Central memory CD8-positive, alpha-beta T cell (primary cell): ENCODE data around the gene XYLT1.

Source experiments
- ATAC-seq: fragments of 150-1000 bp; cut with Tn5 transposase; replicated peaks from 2 replicates; pipeline ENCODE4 v1.10.0; 2022; ENCODE audit warnings: mild to moderate bottlenecking, moderate FRiP score, moderate number of reproducible peaks; ENCODE audit not compliant: poor library complexity, severe bottlenecking; ENCODE audit errors: extremely low read depth
- DNase-seq, 2 donors: peaks; one replicate each; pipeline ENCODE4 v3.0.0; 2021; ENCODE audit warnings: low spot score in 2 of 2
- H3K27ac Mint-ChIP-seq: one replicate; pipeline ENCODE4 v1.8.0; 2022; ENCODE audit warnings: low read depth, mild to moderate bottlenecking, moderate library complexity, mixed read lengths
- H3K27me3 Mint-ChIP-seq: one replicate; pipeline ENCODE4 v1.8.0; 2022; ENCODE audit warnings: mixed read lengths
- H3K36me3 Mint-ChIP-seq: one replicate; pipeline ENCODE4 v1.8.0; 2022; ENCODE audit warnings: mild to moderate bottlenecking, moderate library complexity, mixed read lengths; ENCODE audit not compliant: insufficient read depth
- H3K4me1 Mint-ChIP-seq: one replicate; pipeline ENCODE4 v1.8.0; 2022; ENCODE audit warnings: mixed read lengths
- H3K4me3 Mint-ChIP-seq: one replicate; pipeline ENCODE4 v1.8.0; 2022; ENCODE audit warnings: mild to moderate bottlenecking, moderate library complexity, mixed read lengths
- H3K9me3 Mint-ChIP-seq: one replicate; pipeline ENCODE4 v1.8.0; 2022; ENCODE audit warnings: mixed read lengths

Gene XYLT1

GRCh38 chr16:17465460-17465859 lies 5.3 kb downstream of the XYLT1 start:
- ATAC-seq = no peak
- peaks cover 23% of the 10 kb centered on the region for H3K36me3 Mint-ChIP-seq

DNA sequence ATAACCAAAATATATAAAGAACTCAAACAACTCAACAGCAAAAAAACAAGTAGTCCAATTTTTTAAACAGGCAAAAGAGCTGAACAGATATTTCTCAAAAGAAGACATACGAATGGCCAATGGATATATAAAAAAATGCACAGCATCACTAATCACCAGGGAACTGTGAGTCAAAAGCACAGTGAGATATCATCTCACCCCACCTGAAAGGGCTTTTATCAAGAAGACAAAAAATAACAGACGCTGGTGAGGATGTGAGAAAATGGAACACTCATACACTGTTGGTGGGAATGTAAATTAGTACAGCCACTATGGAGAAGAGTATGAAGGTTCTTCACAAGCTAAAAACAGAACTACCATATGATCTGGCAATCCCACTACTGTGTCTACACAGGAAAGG lies 7.4 kb downstream of the XYLT1 start:
- Mint-ChIP-seq H3K4me3 (no peak overlapping the region), H3K27me3 (no peaks in the 10 kb centered on the region), H3K4me1 (peaks cover 56% of the 10 kb centered on the region), H3K36me3 (peaks cover 15% of the 10 kb centered on the region), H3K27ac (no peak overlapping the region), H3K9me3 (no peaks in the 10 kb centered on the region)
- no peak for ATAC-seq
- no peak for DNase-seq

More at GRCh38 chr16:17465460-17465859, 5.3 kb downstream of the XYLT1 start:
- Mint-ChIP-seq H3K27ac (no peak overlapping the region), H3K4me3 (no peak overlapping the region), H3K4me1 (peaks cover 67% of the 10 kb centered on the region), H3K9me3 (no peaks in the 10 kb centered on the region), H3K27me3 (no peaks in the 10 kb centered on the region)
- DNase-seq = no peak

DNA sequence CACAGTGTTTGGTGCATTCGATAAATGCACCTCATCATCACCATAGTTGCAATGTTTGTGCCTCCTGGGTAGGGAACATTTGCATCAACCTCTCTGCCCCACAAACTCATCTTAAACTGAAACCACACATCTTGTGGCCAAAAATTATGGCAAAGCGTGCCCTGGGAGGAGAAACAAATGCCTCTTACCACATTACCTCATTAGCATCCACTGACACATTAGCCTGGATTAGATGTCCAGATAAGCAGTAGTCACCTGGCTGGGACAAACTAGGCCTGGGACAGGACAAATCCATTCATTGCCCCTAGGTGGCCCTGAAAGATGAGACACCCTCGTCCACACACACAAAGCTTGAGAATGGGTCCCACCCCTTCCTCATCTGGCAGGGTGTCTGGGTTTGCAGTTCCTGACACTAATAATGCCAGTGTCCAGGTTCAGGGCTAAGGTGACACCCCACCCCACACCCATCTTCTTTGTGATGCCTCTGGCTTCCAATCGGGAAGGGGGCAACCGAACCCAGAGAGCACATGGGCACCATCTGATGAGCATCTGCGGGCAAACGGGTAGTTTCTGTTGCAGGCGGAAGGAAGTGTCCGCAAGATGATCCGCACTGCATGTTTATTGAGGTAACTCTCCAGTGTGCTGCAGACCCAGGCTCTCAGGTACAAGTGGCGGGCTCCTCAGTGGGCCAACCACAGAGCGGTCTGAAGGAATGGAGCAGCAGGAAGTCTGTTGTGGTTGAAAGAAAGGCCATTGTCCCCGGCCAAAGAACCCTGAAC lies 8.6 kb downstream of the XYLT1 start:
- ATAC-seq (peak; percentile 46), DNase-seq (no peak)
- peaks cover 54% of the 10 kb centered on the region for H3K4me1 Mint-ChIP-seq
- H3K36me3 Mint-ChIP-seq = peaks cover 11% of the 10 kb centered on the region
- H3K9me3 Mint-ChIP-seq = no peaks in the 10 kb centered on the region
- no peak overlapping the region for H3K27ac Mint-ChIP-seq
- H3K4me3 Mint-ChIP-seq = peak overlapping the region; percentile 29
- no peaks in the 10 kb centered on the region for H3K27me3 Mint-ChIP-seq

DNA sequence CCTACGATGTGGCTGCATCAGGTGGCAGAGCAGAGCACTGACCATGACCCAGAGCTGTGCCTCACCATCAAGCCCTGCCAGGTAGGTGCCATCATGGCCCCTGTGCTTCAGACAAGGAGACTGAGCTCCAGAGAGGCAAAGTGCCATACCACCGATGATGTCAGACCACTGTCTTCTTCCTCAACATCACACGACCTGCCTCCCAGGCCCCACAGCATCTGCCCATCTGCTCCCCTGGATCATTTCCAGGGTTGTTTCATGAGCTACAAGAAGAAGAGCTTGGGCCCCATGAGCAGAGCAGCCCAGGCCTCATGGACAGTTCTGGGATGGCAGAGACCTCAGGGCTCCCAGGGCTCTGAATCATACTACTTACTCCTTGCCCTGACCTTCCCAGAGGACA lies 9.9 kb downstream of the XYLT1 start:
- Mint-ChIP-seq H3K27ac (peak overlapping the region; percentile 4), H3K9me3 (no peaks in the 10 kb centered on the region), H3K4me1 (peaks cover 42% of the 10 kb centered on the region), H3K36me3 (peaks cover 5% of the 10 kb centered on the region), H3K4me3 (no peak overlapping the region), H3K27me3 (no peaks in the 10 kb centered on the region)
- DNase-seq (no peak), ATAC-seq (no peak)

GRCh38 chr16:17459903-17460521 lies 10.7 kb downstream of the XYLT1 start:
- Mint-ChIP-seq H3K4me3 (no peak overlapping the region), H3K9me3 (no peaks in the 10 kb centered on the region), H3K27ac (no peak overlapping the region), H3K4me1 (peaks cover 35% of the 10 kb centered on the region), H3K36me3 (peaks cover 5% of the 10 kb centered on the region), H3K27me3 (no peaks in the 10 kb centered on the region)
- DNase-seq = no peak
- no peak for ATAC-seq

DNA sequence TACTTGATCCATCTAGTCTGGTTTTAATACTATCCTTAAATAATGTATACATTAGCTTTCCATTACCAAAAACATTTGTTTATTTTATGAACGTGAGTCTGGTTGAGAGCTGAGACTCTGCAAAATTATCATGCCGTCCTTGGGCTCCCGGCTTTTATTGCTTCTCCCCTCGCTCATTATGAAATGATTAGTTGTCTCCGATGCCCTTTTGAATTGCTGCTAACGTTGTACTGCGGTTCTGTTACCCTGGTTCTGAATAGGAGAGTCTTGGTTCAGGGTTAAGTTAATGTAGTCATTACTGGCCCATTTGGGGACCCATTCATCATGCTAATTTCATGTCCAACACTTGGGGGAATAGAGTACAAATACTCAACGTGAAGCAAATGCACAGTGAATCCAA lies 12.8 kb downstream of the XYLT1 start:
- Mint-ChIP-seq H3K27ac (no peak overlapping the region), H3K4me3 (no peak overlapping the region), H3K9me3 (no peaks in the 10 kb centered on the region), H3K36me3 (peaks cover 5% of the 10 kb centered on the region), H3K27me3 (no peaks in the 10 kb centered on the region), H3K4me1 (peaks cover 33% of the 10 kb centered on the region)
- ATAC-seq = no peak
- no peak for DNase-seq

DNA sequence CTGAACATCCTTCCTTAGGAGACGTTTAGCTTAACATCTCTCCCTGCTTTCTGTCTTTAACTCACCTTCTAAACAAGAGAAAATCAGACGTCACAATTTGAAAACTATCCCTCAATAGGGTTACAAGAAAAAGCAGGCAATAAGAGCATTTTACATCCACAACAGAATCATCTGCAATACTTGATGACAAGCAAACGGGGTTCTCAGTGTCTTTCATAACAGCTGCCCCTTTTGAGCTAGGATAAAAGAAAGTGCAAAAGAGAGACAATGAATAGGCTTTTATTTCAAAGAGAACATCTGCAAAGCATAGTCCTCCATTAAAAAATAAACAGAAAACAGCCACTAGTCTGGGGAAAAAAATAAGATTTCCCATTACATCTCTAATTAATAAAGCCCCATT lies 13.2 kb downstream of the XYLT1 start:
- H3K4me1 Mint-ChIP-seq = peaks cover 29% of the 10 kb centered on the region
- H3K27ac Mint-ChIP-seq = no peak overlapping the region
- H3K4me3 Mint-ChIP-seq = no peak overlapping the region
- H3K9me3 Mint-ChIP-seq = no peaks in the 10 kb centered on the region
- H3K36me3 Mint-ChIP-seq = peaks cover 5% of the 10 kb centered on the region
- H3K27me3 Mint-ChIP-seq = no peaks in the 10 kb centered on the region
- ATAC-seq (no peak), DNase-seq (no peak)

- Mint-ChIP-seq H3K27ac (no peak overlapping the region), H3K9me3 (no peaks in the 10 kb centered on the region), H3K4me1 (peaks cover 39% of the 10 kb centered on the region), H3K4me3 (no peak overlapping the region), H3K36me3 (peaks cover 1% of the 10 kb centered on the region), H3K27me3 (no peaks in the 10 kb centered on the region)
- DNase-seq (no peak), ATAC-seq (no peak)
Measured at GRCh38 chr16:17454162-17454730, 16.5 kb downstream of the XYLT1 start.

DNA sequence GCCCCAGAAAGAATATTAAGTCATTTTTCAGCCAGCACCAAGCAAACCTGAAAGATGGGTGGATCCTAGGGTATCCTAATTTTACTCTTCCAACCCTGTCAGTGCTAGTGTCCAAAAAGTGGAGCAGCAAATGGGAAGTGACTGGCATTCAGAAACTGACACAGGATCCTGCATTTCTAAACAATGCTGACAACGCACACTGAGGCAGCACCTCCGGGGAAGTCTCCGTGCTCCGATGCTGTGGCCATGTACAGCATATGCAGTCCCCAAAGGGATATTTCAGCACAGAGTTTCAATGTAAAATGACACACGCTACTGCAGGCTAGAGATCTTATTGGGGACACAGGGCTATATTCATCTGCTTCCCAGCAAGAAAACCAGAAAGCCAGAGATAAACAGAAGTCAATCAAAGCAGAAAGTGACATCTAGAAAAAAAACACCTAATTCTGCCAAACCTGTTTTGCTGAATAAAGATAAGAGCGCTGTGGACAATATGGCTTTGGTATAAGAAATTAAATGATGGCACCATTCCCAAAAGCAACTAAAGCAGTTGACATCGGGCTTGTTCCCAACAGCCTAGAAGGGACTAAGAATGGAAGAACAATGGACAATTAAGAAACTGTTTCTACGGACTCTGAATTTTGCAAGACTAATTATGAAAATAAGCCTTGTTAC lies 17.3 kb downstream of the XYLT1 start:
- ATAC-seq (no peak), DNase-seq (no peak)
- H3K9me3 Mint-ChIP-seq = no peaks in the 10 kb centered on the region
- peaks cover 7% of the 10 kb centered on the region for H3K36me3 Mint-ChIP-seq
- no peaks in the 10 kb centered on the region for H3K27me3 Mint-ChIP-seq
- peaks cover 46% of the 10 kb centered on the region for H3K4me1 Mint-ChIP-seq
- no peak overlapping the region for H3K27ac Mint-ChIP-seq
- no peak overlapping the region for H3K4me3 Mint-ChIP-seq

GRCh38 chr16:17452922-17453321 lies 17.8 kb downstream of the XYLT1 start:
- ATAC-seq = no peak
- Mint-ChIP-seq H3K9me3 (no peaks in the 10 kb centered on the region), H3K4me1 (peaks cover 47% of the 10 kb centered on the region), H3K27me3 (no peaks in the 10 kb centered on the region), H3K27ac (no peak overlapping the region), H3K4me3 (no peak overlapping the region), H3K36me3 (peaks cover 7% of the 10 kb centered on the region)
- DNase-seq = no peak

DNA sequence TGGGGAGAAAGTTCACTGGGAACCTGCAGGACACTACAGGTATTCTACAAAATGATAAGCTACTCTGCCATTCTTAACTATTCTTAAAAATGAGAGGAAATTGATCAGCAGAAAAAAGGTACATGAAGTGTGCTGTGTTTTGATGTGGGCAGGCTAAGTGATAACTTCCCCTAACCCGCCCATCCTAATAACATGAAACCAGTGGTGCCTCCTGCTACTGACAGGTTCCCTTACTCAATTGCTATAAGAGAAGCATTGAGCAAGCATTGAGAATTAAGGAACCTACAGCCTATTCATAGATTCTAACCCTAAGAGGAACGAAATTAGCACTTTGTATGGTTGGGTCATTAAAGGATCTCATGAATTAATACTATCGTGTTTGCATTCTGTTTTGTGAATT lies 18.9 kb downstream of the XYLT1 start:
- Mint-ChIP-seq H3K9me3 (no peaks in the 10 kb centered on the region), H3K27me3 (no peaks in the 10 kb centered on the region), H3K4me3 (peak overlapping the region; percentile 31), H3K36me3 (peaks cover 7% of the 10 kb centered on the region), H3K4me1 (peaks cover 47% of the 10 kb centered on the region), H3K27ac (no peak overlapping the region)
- DNase-seq = no peak
- ATAC-seq = peak; percentile 27

GRCh38 chr16:17450291-17450690 lies 20.5 kb downstream of the XYLT1 start:
- H3K9me3 Mint-ChIP-seq = no peaks in the 10 kb centered on the region
- ATAC-seq (no peak), DNase-seq (no peak)
- H3K36me3 Mint-ChIP-seq = peaks cover 7% of the 10 kb centered on the region
- H3K27ac Mint-ChIP-seq = peak overlapping the region; percentile 7
- no peak overlapping the region for H3K4me3 Mint-ChIP-seq
- no peaks in the 10 kb centered on the region for H3K27me3 Mint-ChIP-seq
- peaks cover 49% of the 10 kb centered on the region for H3K4me1 Mint-ChIP-seq
